ENCODE measurements around the gene CEP290.

- TF ChIP-seq, protein P1, sequence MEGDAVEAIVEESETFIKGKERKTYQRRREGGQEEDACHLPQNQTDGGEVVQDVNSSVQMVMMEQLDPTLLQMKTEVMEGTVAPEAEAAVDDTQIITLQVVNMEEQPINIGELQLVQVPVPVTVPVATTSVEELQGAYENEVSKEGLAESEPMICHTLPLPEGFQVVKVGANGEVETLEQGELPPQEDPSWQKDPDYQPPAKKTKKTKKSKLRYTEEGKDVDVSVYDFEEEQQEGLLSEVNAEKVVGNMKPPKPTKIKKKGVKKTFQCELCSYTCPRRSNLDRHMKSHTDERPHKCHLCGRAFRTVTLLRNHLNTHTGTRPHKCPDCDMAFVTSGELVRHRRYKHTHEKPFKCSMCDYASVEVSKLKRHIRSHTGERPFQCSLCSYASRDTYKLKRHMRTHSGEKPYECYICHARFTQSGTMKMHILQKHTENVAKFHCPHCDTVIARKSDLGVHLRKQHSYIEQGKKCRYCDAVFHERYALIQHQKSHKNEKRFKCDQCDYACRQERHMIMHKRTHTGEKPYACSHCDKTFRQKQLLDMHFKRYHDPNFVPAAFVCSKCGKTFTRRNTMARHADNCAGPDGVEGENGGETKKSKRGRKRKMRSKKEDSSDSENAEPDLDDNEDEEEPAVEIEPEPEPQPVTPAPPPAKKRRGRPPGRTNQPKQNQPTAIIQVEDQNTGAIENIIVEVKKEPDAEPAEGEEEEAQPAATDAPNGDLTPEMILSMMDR (IDR thresholded peaks at IDR 0.05; ENCODE audit: insufficient read depth, low read length), result no peak
- no peak for TF ChIP-seq SPI1 (IDR thresholded peaks at IDR 0.05; ENCODE audit: borderline replicate concordance, low read depth)
- TF ChIP-seq POLR2AphosphoS5 (IDR thresholded peaks at IDR 0.05; ENCODE audit: low read depth), result no peak
- no peak for TF ChIP-seq GABPA (IDR thresholded peaks at IDR 0.05; ENCODE audit: low read depth)
Measured at GRCh38 chr12:88172844-88173407, 31.0 kb upstream of the CEP290 start.

All from HL-60 (cell line).